H9 (cell line): Measurements from ENCODE around the gene TEX19. TPM values are rescaled to one million over a fixed set of nuclear protein-coding genes. Genes with fewer than 3 reads are reported as not detected.

Experiments used
- DNase-seq: peaks from one replicate; pipeline ENCODE4 v3.0.0-alpha.2; 2017
- H2AFZ ChIP-seq: one replicate; pipeline ENCODE4 v1.6.1; 2013; ENCODE audit warnings: mild to moderate bottlenecking, low read length, control low read depth, moderate library complexity
- H2AK5ac ChIP-seq: 2 replicates; pipeline ENCODE4 v1.6.1; 2013; ENCODE audit warnings: low read length, control low read depth, mixed read lengths; ENCODE audit not compliant: insufficient read length
- H2BK120ac ChIP-seq: one replicate; pipeline ENCODE4 v1.6.1; 2013; ENCODE audit warnings: low read depth, mild to moderate bottlenecking, low read length, control low read depth, inconsistent platforms; ENCODE audit not compliant: poor library complexity, severe bottlenecking
- H2BK12ac ChIP-seq: 2 replicates; pipeline ENCODE4 v1.6.1; 2013; ENCODE audit warnings: low read length, control low read depth, mixed read lengths, low read depth; ENCODE audit not compliant: insufficient read length
- H2BK15ac ChIP-seq: 2 replicates; pipeline ENCODE4 v1.6.1; 2013; ENCODE audit warnings: low read depth, low read length, control low read depth
- H2BK20ac ChIP-seq: one replicate; pipeline ENCODE4 v1.6.1; 2013; ENCODE audit warnings: low read depth, mild to moderate bottlenecking, low read length, control low read depth, inconsistent platforms; ENCODE audit not compliant: poor library complexity, severe bottlenecking
- H2BK5ac ChIP-seq: 2 replicates; pipeline ENCODE4 v1.6.1; 2013; ENCODE audit warnings: low read length, control low read depth, mixed read lengths; ENCODE audit not compliant: insufficient read length
- H3K14ac ChIP-seq: 2 replicates; pipeline ENCODE4 v1.6.1; 2013; ENCODE audit warnings: low read length, control low read depth; ENCODE audit not compliant: insufficient read depth
- H3K18ac ChIP-seq: 2 replicates; pipeline ENCODE4 v1.6.1; 2013; ENCODE audit warnings: low read depth, mild to moderate bottlenecking, mixed read lengths, low read length, control low read depth; ENCODE audit not compliant: insufficient read length
- H3K23ac ChIP-seq: 2 replicates; pipeline ENCODE4 v1.6.1; 2013; ENCODE audit warnings: low read length, control low read depth, mixed read lengths, low read depth; ENCODE audit not compliant: insufficient read length
- H3K23me2 ChIP-seq: 2 replicates; pipeline ENCODE4 v1.6.1; 2013; ENCODE audit warnings: low read depth, mild to moderate bottlenecking, mixed read lengths, low read length, control low read depth; ENCODE audit not compliant: insufficient read length, poor library complexity, severe bottlenecking
- H3K27ac ChIP-seq: 2 replicates; pipeline ENCODE4 v1.5.1; 2013; ENCODE audit warnings: low read length, control low read depth, mixed read lengths, low read depth; ENCODE audit not compliant: insufficient read length
- H3K27me3 ChIP-seq: 2 replicates; pipeline ENCODE4 v1.6.1; 2013; ENCODE audit warnings: low read length, control low read depth, inconsistent platforms; ENCODE audit not compliant: insufficient read depth
- H3K4ac ChIP-seq: 2 replicates; pipeline ENCODE4 v1.6.1; 2013; ENCODE audit warnings: low read depth, mild to moderate bottlenecking, control low read depth, inconsistent platforms, low read length, moderate library complexity
- H3K4me1 ChIP-seq: 2 replicates; pipeline ENCODE4 v1.6.1; 2013; ENCODE audit warnings: low read length, control low read depth, inconsistent platforms; ENCODE audit not compliant: insufficient read depth
- H3K4me2 ChIP-seq: 2 replicates; pipeline ENCODE4 v1.6.1; 2013; ENCODE audit warnings: low read length, control low read depth, mixed read lengths; ENCODE audit not compliant: insufficient read length, insufficient read depth
- H3K56ac ChIP-seq: 2 replicates; pipeline ENCODE4 v1.6.1; 2013; ENCODE audit warnings: low read depth, mild to moderate bottlenecking, mixed read lengths, low read length, control low read depth; ENCODE audit not compliant: insufficient read length
- H3K79me1 ChIP-seq: 2 replicates; pipeline ENCODE4 v1.6.1; 2013; ENCODE audit warnings: low read depth, mild to moderate bottlenecking, moderate library complexity, low read length, control low read depth, inconsistent platforms; ENCODE audit not compliant: insufficient read depth, poor library complexity, severe bottlenecking
- H3K79me2 ChIP-seq: 2 replicates; pipeline ENCODE4 v1.6.1; 2013; ENCODE audit warnings: low read length, control low read depth, inconsistent platforms; ENCODE audit not compliant: insufficient read depth
- H3K9ac ChIP-seq: 2 replicates; pipeline ENCODE4 v1.6.1; 2013; ENCODE audit warnings: low read length, control low read depth, mixed read lengths; ENCODE audit not compliant: insufficient read length; ENCODE audit errors: extremely low read depth
- H3K9me3 ChIP-seq: one replicate; pipeline ENCODE4 v1.6.1; 2013; ENCODE audit warnings: low read depth, low read length, inconsistent platforms; ENCODE audit not compliant: control insufficient read depth
- H3T11ph ChIP-seq: one replicate; pipeline ENCODE4 v1.6.1; 2013; ENCODE audit warnings: mild to moderate bottlenecking, low read length, control low read depth, inconsistent platforms
- H4K20me1 ChIP-seq: one replicate; pipeline ENCODE4 v1.6.1; 2013; ENCODE audit not compliant: control insufficient read depth, insufficient read length, insufficient read depth
- H4K5ac ChIP-seq: 2 replicates; pipeline ENCODE4 v1.6.1; 2013; ENCODE audit warnings: low read depth, mild to moderate bottlenecking, mixed read lengths, low read length, control low read depth; ENCODE audit not compliant: insufficient read length
- H4K8ac ChIP-seq: replicated peaks from 2 replicates; pipeline ENCODE4 v1.6.1; 2013; ENCODE audit warnings: low read length, control low read depth, mixed read lengths, low read depth; ENCODE audit not compliant: insufficient read length
- H4K91ac ChIP-seq: 2 replicates; pipeline ENCODE4 v1.6.1; 2013; ENCODE audit warnings: low read depth, mild to moderate bottlenecking, moderate library complexity, mixed read lengths, low read length, control low read depth; ENCODE audit not compliant: insufficient read length
- H3K27ac Mint-ChIP-seq, 3 experiments: 2 replicates in 2 of 3; 3 replicates in 1 of 3; pipeline ENCODE4 v1.8.0; 2020 to 2021; ENCODE audit warnings: mixed read lengths in 3 of 3, mild to moderate bottlenecking in 1 of 3, moderate library complexity in 1 of 3
- H3K27me3 Mint-ChIP-seq: 2 replicates; pipeline ENCODE4 v1.8.0; 2021; ENCODE audit warnings: low read depth, mild to moderate bottlenecking, moderate library complexity, mixed read lengths
- H3K36me3 Mint-ChIP-seq, 3 experiments: 2 replicates in 2 of 3; 3 replicates in 1 of 3; pipeline ENCODE4 v1.8.0; 2020 to 2021; ENCODE audit warnings: low read depth in 3 of 3, mixed read lengths in 3 of 3; ENCODE audit not compliant: insufficient read depth in 1 of 3
- H3K4me1 Mint-ChIP-seq, 2 experiments: 2 replicates each; pipeline ENCODE4 v1.8.0; 2020; ENCODE audit warnings: mixed read lengths in 2 of 2
- H3K4me3 Mint-ChIP-seq, 2 experiments: 2 replicates in 1 of 2; 3 replicates in 1 of 2; pipeline ENCODE4 v1.8.0; 2020 to 2021; ENCODE audit warnings: mild to moderate bottlenecking in 2 of 2, mixed read lengths in 2 of 2, moderate library complexity in 1 of 2
- H3K9me3 Mint-ChIP-seq, 2 experiments: 2 replicates in 1 of 2; 3 replicates in 1 of 2; pipeline ENCODE4 v1.8.0; 2020; ENCODE audit warnings: mild to moderate bottlenecking in 2 of 2, mixed read lengths in 2 of 2, moderate library complexity in 1 of 2
- CTCF ChIP-seq: fragments of 200-600 bp; sonication (generic); conservative IDR thresholded peaks from 3 replicates; pipeline ENCODE4 v1.8.0; 2021; ENCODE audit warnings: antibody characterized with exemption, mild to moderate bottlenecking
- WGBS: extraction: QIAGEN DNeasy Blood & Tissue Kit; methylation state at CpG from one replicate; pipeline ENCODE4 v1.1.7; 2013; ENCODE audit warnings: missing lambda C conversion rate, low lambda C conversion rate, mixed read lengths; ENCODE audit not compliant: insufficient read length; ENCODE audit errors: extremely low coverage; 5-methylcytosine and 5-hydroxymethylcytosine counted together
- total RNA-seq: library from RNA; stranded (reverse); gene quantifications from 2 replicates; pipeline ENCODE4 v1.2.1, GENCODE V29; 2021

Gene TEX19
- total RNA-seq, 1 experiment from 2014 or later, result 1.4 TPM

GRCh38 chr17:82322526-82323453 lies 36.3 kb upstream of the TEX19 start:
- no peak overlapping the region for H3K56ac ChIP-seq
- H3T11ph ChIP-seq, result no peak overlapping the region

More at GRCh38 chr17:82322526-82323453, 36.3 kb upstream of the TEX19 start:
- TF ChIP-seq CTCF, result no peak
- no peak overlapping the region for H2BK12ac ChIP-seq
- H2BK20ac ChIP-seq, result no peak overlapping the region
- no peaks in the 10 kb centered on the region for H3K79me1 ChIP-seq
- H3K4me1 ChIP-seq, result peaks cover 5% of the 10 kb centered on the region; the same call in 1 of the 2 replicates
- no peak overlapping the region for H2BK5ac ChIP-seq
- H3K9ac ChIP-seq, result no peak overlapping the region
- no peak overlapping the region for H3K18ac ChIP-seq
- Mint-ChIP-seq H3K27me3 (peaks cover 19% of the 10 kb centered on the region), H3K4me3 (no peak overlapping the region), H3K36me3 (no peaks in the 10 kb centered on the region; a peak in 1 of 7 replicates), H3K4me1 (peaks cover 14 to 24% of the 10 kb centered on the region in 2 experiments), H3K27ac (no peak overlapping the region), H3K9me3 (no peaks in the 10 kb centered on the region)
- WGBS, result no CpG with 5 or more reads among the region's 28 CpGs
- H4K20me1 ChIP-seq, result peaks cover 6% of the 10 kb centered on the region
- no peak overlapping the region for H2AK5ac ChIP-seq
- H3K27me3 ChIP-seq, result no peaks in the 10 kb centered on the region
- H3K27ac ChIP-seq, result no peak overlapping the region
- H4K8ac ChIP-seq, result no peak overlapping the region
- no peak overlapping the region for H3K4me2 ChIP-seq
- no peak overlapping the region for H2BK120ac ChIP-seq
- no peak overlapping the region for H2BK15ac ChIP-seq
- H3K23me2 ChIP-seq, result no peaks in the 10 kb centered on the region
- no peaks in the 10 kb centered on the region for H3K9me3 ChIP-seq
- H4K91ac ChIP-seq, result no peak overlapping the region
- H4K5ac ChIP-seq, result no peak overlapping the region
- H3K4ac ChIP-seq, result no peak overlapping the region
- H3K14ac ChIP-seq, result no peak overlapping the region
- no peak overlapping the region for H2AFZ ChIP-seq
- H3K79me2 ChIP-seq, result no peaks in the 10 kb centered on the region
- no peak for DNase-seq
- H3K23ac ChIP-seq, result no peak overlapping the region
